Endodermal cell (in vitro differentiated cells): Measurements from ENCODE around the gene TMEM63A. TPM values are rescaled to one million over a fixed set of nuclear protein-coding genes. Genes with fewer than 3 reads are reported as not detected.
A peak's percentile ranks its signal among the peaks of the same experiment; 100 is the strongest.

Source experiments
- DNase-seq: peaks from one replicate; pipeline ENCODE4 v3.0.0-alpha.2; 2017
- H3K27ac ChIP-seq: 2 replicates; pipeline ENCODE4 v1.5.1; 2013; ENCODE audit warnings: mild to moderate bottlenecking, low read depth, low read length, moderate library complexity
- H3K27me3 ChIP-seq: 2 replicates; pipeline ENCODE4 v1.6.1; 2013; ENCODE audit warnings: mild to moderate bottlenecking, low read length, moderate library complexity; ENCODE audit not compliant: insufficient read depth, control insufficient read depth, poor library complexity, severe bottlenecking
- H3K36me3 ChIP-seq: 2 replicates; pipeline ENCODE4 v1.7.0; 2013; ENCODE audit warnings: mild to moderate bottlenecking, low read length, moderate library complexity; ENCODE audit not compliant: control insufficient read depth, insufficient read depth
- H3K4me1 ChIP-seq: one replicate; pipeline ENCODE4 v1.7.0; 2013; ENCODE audit warnings: low read length; ENCODE audit not compliant: control insufficient read depth, insufficient read depth
- H3K4me3 ChIP-seq: 2 replicates; pipeline ENCODE4 v1.5.1; 2013; ENCODE audit warnings: mild to moderate bottlenecking, low read length, moderate library complexity
- H3K9ac ChIP-seq: 2 replicates; pipeline ENCODE4 v1.6.1; 2013; ENCODE audit warnings: mild to moderate bottlenecking, low read length, moderate library complexity; ENCODE audit not compliant: poor library complexity, severe bottlenecking; ENCODE audit errors: extremely low read depth
- H3K9me3 ChIP-seq: 2 replicates; pipeline ENCODE4 v1.6.1; 2013; ENCODE audit warnings: mild to moderate bottlenecking, low read length, moderate library complexity; ENCODE audit not compliant: control insufficient read depth
- H3K27ac Mint-ChIP-seq: 2 replicates; pipeline ENCODE4 v1.8.0; 2020; ENCODE audit warnings: mixed read lengths
- H3K27me3 Mint-ChIP-seq: 2 replicates; pipeline ENCODE4 v1.8.0; 2021; ENCODE audit warnings: mild to moderate bottlenecking, mixed read lengths; ENCODE audit not compliant: insufficient read depth
- H3K36me3 Mint-ChIP-seq: 2 replicates; pipeline ENCODE4 v1.8.0; 2020; ENCODE audit warnings: low read depth, mixed read lengths
- H3K4me1 Mint-ChIP-seq: 2 replicates; pipeline ENCODE4 v1.8.0; 2020; ENCODE audit warnings: mixed read lengths
- H3K4me3 Mint-ChIP-seq: 2 replicates; pipeline ENCODE4 v1.8.0; 2020; ENCODE audit warnings: mild to moderate bottlenecking, moderate library complexity, mixed read lengths
- H3K9me3 Mint-ChIP-seq: 2 replicates; pipeline ENCODE4 v1.8.0; 2020; ENCODE audit warnings: mild to moderate bottlenecking, mixed read lengths
- CTCF ChIP-seq: fragments of 200-600 bp; sonication (generic); conservative IDR thresholded peaks from 2 replicates; pipeline ENCODE4 v1.5.0; 2021; ENCODE audit warnings: antibody characterized with exemption, mild to moderate bottlenecking
- WGBS, 2 experiments: methylation state at CpG; one replicate each; pipeline versions ENCODE4 v1.1.5 to v1.1.7; 2013; ENCODE audit warnings: missing lambda C conversion rate in 2 of 2, mixed read lengths in 1 of 2; ENCODE audit not compliant: insufficient coverage in 1 of 2, insufficient read length in 1 of 2; 5-methylcytosine and 5-hydroxymethylcytosine counted together
- total RNA-seq, 2 donors: library from RNA; stranded (reverse); fragmentation: NEBNext Ultra II Directional in 1 of 2; extraction: Animal tissue kit (Norgen Biotek cat#: 25700) in 1 of 2; gene quantifications; 2 replicates in 1 of 2; 3 replicates in 1 of 2; pipeline ENCODE4 v1.2.1, GENCODE V29; 2021

The TMEM63A gene
- total RNA-seq, 2 donors from 2014 or later, result 194 to 232 TPM

GRCh38 chr1:225859151-225859550 is 23.0 kb downstream of the TMEM63A start:
- Mint-ChIP-seq H3K27me3 (no peaks in the 10 kb centered on the region), H3K36me3 (peaks cover 88% of the 10 kb centered on the region), H3K4me3 (no peak overlapping the region), H3K4me1 (no peaks in the 10 kb centered on the region), H3K27ac (no peak overlapping the region), H3K9me3 (no peaks in the 10 kb centered on the region)
- no peak overlapping the region for H3K9ac ChIP-seq
- no peaks in the 10 kb centered on the region for H3K27me3 ChIP-seq
- H3K4me1 ChIP-seq, result no peaks in the 10 kb centered on the region
- H3K27ac ChIP-seq, result no peak overlapping the region
- H3K36me3 ChIP-seq, result peaks cover 97% of the 10 kb centered on the region
- H3K9me3 ChIP-seq, result no peaks in the 10 kb centered on the region
- peak; percentile 35 for DNase-seq
- 92 to 97% methylated on average over 4 to 5 of the region's 5 CpGs for WGBS, 2 experiments
- no peak for TF ChIP-seq CTCF
- no peak overlapping the region for H3K4me3 ChIP-seq

- Histone ChIP-seq H3K36me3 (peaks cover 97% of the 10 kb centered on the region), H3K9me3 (peaks cover 15% of the 10 kb centered on the region), H3K27me3 (no peaks in the 10 kb centered on the region), H3K9ac (no peak overlapping the region), H3K4me3 (no peak overlapping the region), H3K4me1 (no peaks in the 10 kb centered on the region), H3K27ac (no peak overlapping the region)
- no peak overlapping the region for H3K27ac Mint-ChIP-seq
- H3K4me3 Mint-ChIP-seq, result no peak overlapping the region
- no peak for DNase-seq
- H3K27me3 Mint-ChIP-seq, result no peaks in the 10 kb centered on the region
- TF ChIP-seq CTCF, result no peak
- H3K4me1 Mint-ChIP-seq, result no peaks in the 10 kb centered on the region
- H3K9me3 Mint-ChIP-seq, result peaks cover 7% of the 10 kb centered on the region
- H3K36me3 Mint-ChIP-seq, result peaks cover 91% of the 10 kb centered on the region
- WGBS, 2 experiments, result 82 to 85% methylated on average over 4 to 7 of the region's 7 CpGs
These were observed 24.9 kb downstream of the TMEM63A start for GRCh38 chr1:225857256-225857655.

GRCh38 chr1:225855503-225856300 is 26.5 kb downstream of the TMEM63A start:
- H3K4me3 Mint-ChIP-seq, result no peak overlapping the region
- no peak overlapping the region for H3K4me3 ChIP-seq
- peaks cover 31% of the 10 kb centered on the region for H3K9me3 ChIP-seq
- WGBS, 2 experiments, result 93 to 100% methylated on average over 6 to 10 of the region's 10 CpGs
- H3K9ac ChIP-seq, result peak overlapping the region; percentile 34
- no peak for DNase-seq
- H3K27me3 ChIP-seq, result no peaks in the 10 kb centered on the region
- no peaks in the 10 kb centered on the region for H3K4me1 Mint-ChIP-seq
- H3K36me3 Mint-ChIP-seq, result peaks cover 91% of the 10 kb centered on the region
- H3K4me1 ChIP-seq, result no peaks in the 10 kb centered on the region
- H3K9me3 Mint-ChIP-seq, result peaks cover 23% of the 10 kb centered on the region
- peak; percentile 43 for TF ChIP-seq CTCF
- no peak overlapping the region for H3K27ac Mint-ChIP-seq
- no peaks in the 10 kb centered on the region for H3K27me3 Mint-ChIP-seq
- no peak overlapping the region for H3K27ac ChIP-seq
- peaks cover 97% of the 10 kb centered on the region for H3K36me3 ChIP-seq
